ENCODE data around the gene SPATS2. TPM values are rescaled to one million over a fixed set of nuclear protein-coding genes. Genes with fewer than 3 reads are reported as not detected.
A peak's percentile ranks its signal among the peaks of the same experiment; 100 is the strongest.
"Not testable (repeated sequence)": the region's sequence is repeated elsewhere in the genome, so short reads cannot be mapped to it uniquely, and the experiment has no call there.

The SPATS2 gene
- 1 to 10 TPM; 7.4 to 9.8 (median 8.9) TPM for total RNA-seq
- polyA plus RNA-seq: 1 to 10 TPM; 3.0 to 7.8 TPM
- total RNA-seq: 8.5 reads per million, percentile 33 among the genes with 10 or more reads in this experiment

DNA sequence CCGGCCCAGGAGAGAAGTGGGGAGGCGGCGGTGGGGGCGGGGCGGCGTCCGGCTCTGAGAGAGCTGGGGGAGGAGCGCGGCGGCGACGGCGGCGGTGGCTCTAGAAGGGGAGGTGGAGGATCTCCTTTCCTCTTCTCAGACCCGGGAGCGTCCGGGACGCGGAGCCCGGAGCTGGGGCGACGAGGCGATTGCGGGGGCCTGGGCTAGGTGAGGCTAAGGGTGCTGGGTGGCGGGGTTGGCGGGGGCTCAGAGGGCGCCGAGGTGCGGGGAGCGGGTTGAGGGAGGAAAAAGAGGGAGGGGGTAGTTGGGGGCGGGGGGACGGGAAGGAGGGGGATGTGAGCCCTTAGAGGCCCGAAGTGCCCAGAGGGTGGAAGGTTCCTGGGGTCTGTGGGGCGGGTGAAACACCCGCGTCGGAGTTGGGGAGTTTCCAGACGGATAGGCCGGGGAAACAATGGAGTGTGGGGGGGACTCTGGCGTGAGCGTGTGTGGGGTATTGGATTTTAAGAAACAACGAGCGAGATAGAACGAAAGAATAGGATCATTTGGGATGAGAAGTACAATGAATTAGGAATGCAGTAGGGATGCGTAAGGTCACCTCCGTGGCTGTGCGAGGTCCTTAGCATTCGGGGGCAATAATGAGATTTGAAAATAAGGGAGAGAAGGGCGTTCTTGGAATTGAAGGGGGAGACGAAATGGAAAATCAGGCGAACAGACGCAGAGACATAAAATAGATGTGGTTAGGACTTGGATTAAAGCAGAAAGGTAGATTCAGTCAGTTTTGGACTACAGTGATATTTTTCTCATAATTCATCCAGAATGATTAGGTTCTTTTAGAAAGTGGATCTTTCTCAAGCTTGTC is at the start of gene SPATS2:
SPATS2 (plus strand) TSS at position 82 of the 859 bp plus-strand sequence. CDS start 93,551 bp downstream, outside the sequence.
- no peaks in the 10 kb centered on the region for H3K9me3 Mint-ChIP-seq
- intact Hi-C loops (cut with micrococcal nuclease): loop anchor here (1.0 to 10.0 kb wide), 11 partner anchors 22 to 658 kb away; partner anchors contain the start of genes PRPF40B (in 2 of the 2), TROAP (in 2 of the 2), FMNL3 (in 1 of the 2) and MCRS1 (in 1 of the 2)
- ATAC-seq: no peak

DNA sequence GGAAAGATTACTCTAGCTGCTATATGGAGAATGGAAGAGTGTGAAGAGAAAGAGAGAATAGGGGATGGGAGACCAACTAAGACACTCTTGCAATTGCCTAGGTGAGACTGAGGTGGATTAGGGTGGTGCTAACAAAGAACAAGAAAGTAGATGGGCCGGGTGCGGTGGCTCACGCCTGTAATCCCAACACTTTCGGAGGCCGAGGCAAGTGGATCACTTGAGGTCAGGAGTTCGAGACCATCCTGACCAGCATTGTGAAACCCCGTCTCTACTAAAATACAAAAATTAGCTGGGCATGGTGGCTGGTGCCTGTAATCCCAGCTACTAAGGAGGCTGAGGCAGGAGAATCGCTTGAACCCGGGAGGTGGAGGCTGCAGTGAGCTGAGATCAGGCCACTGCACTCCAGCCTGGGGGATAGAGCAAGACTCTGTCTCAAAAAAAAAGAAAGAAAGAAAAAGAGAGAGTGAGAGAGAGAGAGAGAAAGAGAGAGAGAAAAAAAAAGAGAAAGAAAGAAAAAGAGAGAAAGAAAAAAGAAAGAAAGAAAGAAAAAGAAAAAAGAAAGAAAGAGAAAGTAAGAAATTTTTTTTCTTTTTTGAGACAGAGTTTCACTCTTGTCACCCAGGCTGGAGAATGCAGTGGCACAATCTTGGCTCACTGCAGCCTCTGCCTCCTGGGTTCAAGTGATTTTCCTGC is 46.7 kb upstream of the SPATS2 start:
- DNase-seq; ATAC-seq; CTCF ChIA-PET; H3K36me3 ChIP-seq (ENCODE audit: control insufficient read depth in 2 of 3, insufficient read depth in 3 of 3, low read length in 3 of 3); H3K9me3 ChIP-seq (ENCODE audit: control insufficient read depth in 2 of 3, low read length in 3 of 3); H3K36me3 Mint-ChIP-seq; H3K27me3 ChIP-seq (ENCODE audit: control insufficient read depth in 2 of 2, insufficient read depth in 2 of 2, low read length in 2 of 2); H3K9me3 Mint-ChIP-seq; H3K27me3 Mint-ChIP-seq; H3K4me3 ChIP-seq (ENCODE audit: low read length); H3K27ac ChIP-seq (ENCODE audit: low read depth, low read length): not testable (repeated sequence)
- Mint-ChIP-seq H3K27ac (peak overlapping the region in 1 of 9 donors; percentile 5), H3K4me1 (peaks cover 16 to 25% (median 19%) of the 10 kb centered on the region in 7 donors), H3K4me3 (peak overlapping the region in 7 of 10 donors; percentile 6 to 71 (median 49))
- intact Hi-C loops (cut with micrococcal nuclease): loop anchor here (5.0 kb wide), 1 partner anchor 188 kb away; the partner anchor contains the start of gene TUBA1B (in 2 of the 2)
- H3K4me1 ChIP-seq (ENCODE audit: control insufficient read depth in 2 of 2, insufficient read depth in 2 of 2, low read length in 2 of 2): peaks cover 5 to 14% of the 10 kb centered on the region in 2 donors
- POLR2A ChIA-PET: interaction anchor here (0.6 to 0.7 kb wide), 2 partner anchors 13 to 229 kb away, joined by 3 to 4 read pairs; no protein-coding TSS in a partner anchor

More for the DNA sequence above, at the start of gene SPATS2:
- Histone ChIP-seq H3K4me1 (ENCODE audit: control insufficient read depth in 2 of 2, insufficient read depth in 2 of 2, low read length in 2 of 2) (peaks cover 0 to 15% of the 10 kb centered on the region in 2 donors), H3K36me3 (ENCODE audit: control insufficient read depth in 2 of 3, insufficient read depth in 3 of 3, low read length in 3 of 3) (peaks cover 0 to 10% (median 0%) of the 10 kb centered on the region in 3 experiments), H3K27ac (ENCODE audit: low read depth, low read length) (peak within 1 kb of the TSS; percentile 87), H3K9me3 (ENCODE audit: control insufficient read depth in 2 of 3, low read length in 3 of 3) (no peaks in the 10 kb centered on the region), H3K27me3 (ENCODE audit: control insufficient read depth in 2 of 2, insufficient read depth in 2 of 2, low read length in 2 of 2) (no peaks in the 10 kb centered on the region), H3K4me3 (ENCODE audit: low read length) (peak within 1 kb of the TSS; percentile 90)
- DNase-seq: peak in 1 of 9 donors; percentile 45
- Mint-ChIP-seq H3K4me1 (peaks cover 11 to 41% (median 31%) of the 10 kb centered on the region in 7 donors), H3K27ac (peak within 1 kb of the TSS; percentile 65 to 97 (median 94)), H3K27me3 (peaks cover 0 to 2% (median 0%) of the 10 kb centered on the region in 5 donors), H3K4me3 (peak within 1 kb of the TSS; percentile 71 to 97 (median 88)), H3K36me3 (peaks cover 0 to 5% (median 0%) of the 10 kb centered on the region in 5 donors)
- POLR2A ChIA-PET: interaction anchor here (0.6 to 2.3 kb wide), 15 partner anchors 9 to 916 kb away, joined by 3 to 10 read pairs (median 4); partner anchors contain the start of gene DNAJC22
- CTCF ChIA-PET: interaction anchor here (1.0 to 2.6 kb wide), 7 partner anchors 8 to 213 kb away, joined by 3 to 14 read pairs (median 5); partner anchors contain the start of gene DNAJC22

DNA sequence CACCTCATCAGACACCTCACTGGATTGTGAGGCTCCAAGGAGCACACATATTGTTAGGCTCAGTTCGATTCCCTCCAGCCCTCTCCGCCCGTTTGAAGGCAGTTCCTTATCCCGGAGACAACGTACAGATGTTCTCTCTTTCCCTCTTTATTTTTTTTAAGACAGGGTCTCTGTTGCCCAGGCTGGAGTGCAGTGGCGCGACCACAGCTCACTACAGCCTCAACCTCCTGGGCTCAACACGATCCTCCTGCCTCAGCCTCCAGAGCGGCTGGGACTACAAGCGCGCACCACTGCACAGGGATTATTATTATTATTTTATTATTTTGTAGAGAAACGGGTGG is 44.9 kb upstream of the SPATS2 start:
- no peak for DNase-seq
- peaks cover 0 to 5% (median 0%) of the 10 kb centered on the region in 5 donors for H3K27me3 Mint-ChIP-seq
- ChIA-PET CTCF (interaction anchor here (0.5 to 1.6 kb wide), 6 partner anchors 9 to 38 kb away, joined by 3 to 6 read pairs (median 4); no protein-coding TSS in a partner anchor), POLR2A (interaction anchor here (0.5 to 1.9 kb wide), 7 partner anchors 11 to 252 kb away, joined by 3 to 5 read pairs (median 4); partner anchors contain the start of genes DNAJC22, RHEBL1 and TUBA1B)
- Histone ChIP-seq H3K27me3 (ENCODE audit: control insufficient read depth in 2 of 2, insufficient read depth in 2 of 2, low read length in 2 of 2) (no peaks in the 10 kb centered on the region), H3K4me3 (ENCODE audit: low read length) (peak overlapping the region; percentile 75), H3K9me3 (ENCODE audit: control insufficient read depth in 2 of 3, low read length in 3 of 3) (no peaks in the 10 kb centered on the region), H3K36me3 (ENCODE audit: control insufficient read depth in 2 of 3, insufficient read depth in 3 of 3, low read length in 3 of 3) (no peaks in the 10 kb centered on the region), H3K27ac (ENCODE audit: low read depth, low read length) (peak overlapping the region; percentile 72), H3K4me1 (ENCODE audit: control insufficient read depth in 2 of 2, insufficient read depth in 2 of 2, low read length in 2 of 2) (peaks cover 5 to 14% of the 10 kb centered on the region in 2 donors)
- intact Hi-C loops (cut with micrococcal nuclease): loop anchor here (1.0 to 5.0 kb wide), 7 partner anchors 25 to 1442 kb away; partner anchors contain the start of genes SPATS2 (in 2 of the 2), TUBA1B (in 2 of the 2), ATF1 (in 1 of the 2) and TUBA1A (in 1 of the 2)
- no peaks in the 10 kb centered on the region for H3K9me3 Mint-ChIP-seq
- peak overlapping the region in 8 of 9 donors; percentile 33 to 95 (median 84) for H3K27ac Mint-ChIP-seq
- peak overlapping the region; percentile 86 to 98 (median 92) for H3K4me3 Mint-ChIP-seq
- H3K36me3 Mint-ChIP-seq: peaks cover 0 to 8% (median 0%) of the 10 kb centered on the region in 5 donors
- no peak for ATAC-seq
- H3K4me1 Mint-ChIP-seq: peaks cover 16 to 25% (median 19%) of the 10 kb centered on the region in 7 donors

DNA sequence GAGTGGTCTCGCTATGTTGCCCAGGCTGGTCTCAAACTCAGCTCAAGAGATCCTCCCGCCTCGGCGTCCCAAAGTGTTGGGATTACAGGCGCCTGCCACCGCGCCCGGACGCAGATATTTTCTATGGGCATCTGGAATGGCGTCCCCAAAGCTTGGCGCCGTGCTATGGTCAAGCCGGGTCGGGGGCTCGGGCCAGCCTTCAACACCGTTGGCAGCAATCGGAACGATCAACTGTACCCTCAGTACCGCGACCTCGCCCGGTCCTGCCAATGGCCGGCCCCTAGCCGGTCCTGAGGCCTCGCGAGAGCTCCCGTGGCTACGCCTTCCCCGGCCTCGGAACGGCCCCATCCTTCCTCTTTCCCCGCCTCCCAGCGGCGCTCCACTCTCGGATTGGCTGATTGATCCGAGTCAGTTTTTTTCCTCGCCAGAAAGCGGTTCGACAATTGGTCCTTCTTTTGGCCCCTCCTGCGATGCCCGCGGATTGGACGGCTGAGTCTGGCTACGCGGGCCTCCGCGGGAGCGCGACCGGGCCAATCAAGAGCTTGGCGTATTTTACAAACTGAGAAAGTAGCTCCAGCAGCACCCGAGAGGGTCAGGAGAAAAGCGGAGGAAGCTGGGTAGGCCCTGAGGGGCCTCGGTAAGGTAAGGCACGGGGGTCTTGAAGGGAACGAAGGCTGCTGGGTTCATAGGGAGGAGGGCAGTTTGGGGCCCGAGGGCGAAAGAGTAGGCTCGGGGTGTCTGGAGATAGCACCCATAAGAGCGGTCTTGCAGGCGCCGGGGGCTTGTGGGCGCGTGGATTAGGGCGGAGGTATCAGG is 44.3 kb upstream of the SPATS2 start, which contains the start of gene TROAP:
TROAP (plus strand) TSS at position 548 of the 816 bp plus-strand sequence. CDS start 354 bp downstream, outside the sequence.
- peaks cover 5 to 14% of the 10 kb centered on the region in 2 donors for H3K4me1 ChIP-seq (ENCODE audit: control insufficient read depth in 2 of 2, insufficient read depth in 2 of 2, low read length in 2 of 2)
- H3K27ac ChIP-seq (ENCODE audit: low read depth, low read length): peak within 1 kb of the TSS; percentile 72
- peak within 1 kb of the TSS; percentile 75 for H3K4me3 ChIP-seq (ENCODE audit: low read length)
- ATAC-seq (peak; percentile 97), DNase-seq (peak; percentile 89 to 98 (median 96))
- Mint-ChIP-seq H3K27ac (peak within 1 kb of the TSS; percentile 29 to 95 (median 83)), H3K9me3 (no peaks in the 10 kb centered on the region), H3K27me3 (peaks cover 0 to 5% (median 0%) of the 10 kb centered on the region in 5 donors), H3K36me3 (peaks cover 0 to 10% (median 0%) of the 10 kb centered on the region in 5 donors), H3K4me1 (peaks cover 16 to 25% (median 19%) of the 10 kb centered on the region in 7 donors), H3K4me3 (peak within 1 kb of the TSS; percentile 86 to 98 (median 92))
- ChIA-PET POLR2A (interaction anchor here (0.5 to 1.9 kb wide), 9 partner anchors 10 to 514 kb away, joined by 3 to 5 read pairs (median 3); partner anchors contain the start of genes DNAJC22, RHEBL1 and TUBA1B), CTCF (interaction anchor here (0.5 to 1.6 kb wide), 7 partner anchors 9 to 509 kb away, joined by 3 to 6 read pairs (median 4); no protein-coding TSS in a partner anchor)
- no peaks in the 10 kb centered on the region for H3K36me3 ChIP-seq (ENCODE audit: control insufficient read depth in 2 of 3, insufficient read depth in 3 of 3, low read length in 3 of 3)
- H3K9me3 ChIP-seq (ENCODE audit: control insufficient read depth in 2 of 3, low read length in 3 of 3): no peaks in the 10 kb centered on the region
- intact Hi-C loops (cut with micrococcal nuclease): loop anchor here (1.0 to 5.0 kb wide), 12 partner anchors 14 to 1442 kb away; partner anchors contain the start of genes C1QL4 (in 2 of the 2), SPATS2 (in 2 of the 2), TUBA1B (in 2 of the 2) and TUBA1C (in 2 of the 2)
- no peaks in the 10 kb centered on the region for H3K27me3 ChIP-seq (ENCODE audit: control insufficient read depth in 2 of 2, insufficient read depth in 2 of 2, low read length in 2 of 2)

DNA sequence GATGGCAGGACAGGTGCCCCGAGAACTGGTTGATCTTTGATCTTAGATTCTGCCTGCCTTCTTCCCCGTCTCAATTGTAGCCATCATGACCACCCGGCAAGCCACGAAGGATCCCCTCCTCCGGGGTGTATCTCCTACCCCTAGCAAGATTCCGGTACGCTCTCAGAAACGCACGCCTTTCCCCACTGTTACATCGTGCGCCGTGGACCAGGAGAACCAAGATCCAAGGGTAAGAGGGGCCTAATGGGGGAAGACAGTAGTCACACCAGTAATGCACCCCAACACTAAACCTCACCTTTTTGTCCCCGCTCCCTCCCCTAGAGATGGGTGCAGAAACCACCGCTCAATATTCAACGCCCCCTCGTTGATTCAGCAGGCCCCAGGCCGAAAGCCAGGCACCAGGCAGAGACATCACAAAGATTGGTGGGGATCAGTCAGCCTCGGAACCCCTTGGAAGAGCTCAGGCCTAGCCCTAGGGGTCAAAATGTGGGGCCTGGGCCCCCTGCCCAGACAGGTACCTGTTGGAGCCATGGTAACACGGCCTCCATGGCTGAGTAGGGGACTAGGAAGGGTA is 43.7 kb upstream of the SPATS2 start:
- H3K27ac ChIP-seq (ENCODE audit: low read depth, low read length): no peak overlapping the region
- no peaks in the 10 kb centered on the region for H3K36me3 ChIP-seq (ENCODE audit: control insufficient read depth in 2 of 3, insufficient read depth in 3 of 3, low read length in 3 of 3)

More for the DNA sequence above, 43.7 kb upstream of the SPATS2 start:
- CTCF ChIA-PET: interaction anchor here (0.6 to 1.6 kb wide), 3 partner anchors 8 to 30 kb away, joined by 3 to 6 read pairs (median 4); no protein-coding TSS in a partner anchor
- Histone ChIP-seq H3K9me3 (ENCODE audit: control insufficient read depth in 2 of 3, low read length in 3 of 3) (no peaks in the 10 kb centered on the region), H3K4me1 (ENCODE audit: control insufficient read depth in 2 of 2, insufficient read depth in 2 of 2, low read length in 2 of 2) (peaks cover 5 to 14% of the 10 kb centered on the region in 2 donors), H3K27me3 (ENCODE audit: control insufficient read depth in 2 of 2, insufficient read depth in 2 of 2, low read length in 2 of 2) (no peaks in the 10 kb centered on the region), H3K4me3 (ENCODE audit: low read length) (peak overlapping the region; percentile 75)
- H3K27ac Mint-ChIP-seq: peak overlapping the region in 8 of 9 donors; percentile 29 to 95 (median 82)
- H3K36me3 Mint-ChIP-seq: peaks cover 0 to 11% (median 0%) of the 10 kb centered on the region in 5 donors
- peak overlapping the region; percentile 86 to 98 (median 92) for H3K4me3 Mint-ChIP-seq
- intact Hi-C loops (cut with micrococcal nuclease): loop anchor here (1.0 to 5.0 kb wide), 11 partner anchors 14 to 1441 kb away; partner anchors contain the start of genes C1QL4 (in 2 of the 2), SPATS2 (in 2 of the 2), TUBA1B (in 2 of the 2) and ATF1 (in 1 of the 2)
- no peak for ATAC-seq
- no peaks in the 10 kb centered on the region for H3K9me3 Mint-ChIP-seq
- no peak for DNase-seq
- peaks cover 0 to 5% (median 0%) of the 10 kb centered on the region in 5 donors for H3K27me3 Mint-ChIP-seq
- peaks cover 16 to 25% (median 19%) of the 10 kb centered on the region in 7 donors for H3K4me1 Mint-ChIP-seq
- POLR2A ChIA-PET: interaction anchor here (0.7 to 1.9 kb wide), 8 partner anchors 10 to 513 kb away, joined by 3 to 5 read pairs (median 3); partner anchors contain the start of gene TUBA1B
